ENCODE data around the gene HYCC1.

- TF ChIP-seq POLR2A (IDR thresholded peaks at IDR 0.05; ENCODE audit: low read length) (no peak), MYC (IDR thresholded peaks at IDR 0.05; ENCODE audit: borderline replicate concordance, low read length) (no peak), CTCF (IDR thresholded peaks at IDR 0.05) (no peak), NFE2L2 (conservative IDR thresholded peaks at IDR 0.05; ENCODE audit: low read length) (no peak), BHLHE40 (IDR thresholded peaks at IDR 0.05; ENCODE audit: low read depth, low read length) (no peak), PBX3 (IDR thresholded peaks at IDR 0.05) (no peak), RAD21 (conservative IDR thresholded peaks at IDR 0.05 in 1 of 2, IDR thresholded peaks at IDR 0.05 in 1 of 2) (no peak), EP300 (IDR thresholded peaks at IDR 0.05) (no peak), MAZ (IDR thresholded peaks at IDR 0.05; ENCODE audit: borderline replicate concordance, low read depth, low read length) (no peak)
Measured at GRCh38 chr7:23009303-23009702, 4.6 kb downstream of the HYCC1 start.

Data from A549 (cell line).